GM21526 (cell line): Measurements from ENCODE around the gene SKA1.

Source experiments
- ATAC-seq: cut with Tn5 transposase; IDR thresholded peaks from one replicate; pipeline ENCODE4 v1.9.1; 2021; ENCODE audit warnings: moderate library complexity; ENCODE audit not compliant: unreplicated experiment, low FRiP score

The SKA1 gene, protein sequence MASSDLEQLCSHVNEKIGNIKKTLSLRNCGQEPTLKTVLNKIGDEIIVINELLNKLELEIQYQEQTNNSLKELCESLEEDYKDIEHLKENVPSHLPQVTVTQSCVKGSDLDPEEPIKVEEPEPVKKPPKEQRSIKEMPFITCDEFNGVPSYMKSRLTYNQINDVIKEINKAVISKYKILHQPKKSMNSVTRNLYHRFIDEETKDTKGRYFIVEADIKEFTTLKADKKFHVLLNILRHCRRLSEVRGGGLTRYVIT

DNA sequence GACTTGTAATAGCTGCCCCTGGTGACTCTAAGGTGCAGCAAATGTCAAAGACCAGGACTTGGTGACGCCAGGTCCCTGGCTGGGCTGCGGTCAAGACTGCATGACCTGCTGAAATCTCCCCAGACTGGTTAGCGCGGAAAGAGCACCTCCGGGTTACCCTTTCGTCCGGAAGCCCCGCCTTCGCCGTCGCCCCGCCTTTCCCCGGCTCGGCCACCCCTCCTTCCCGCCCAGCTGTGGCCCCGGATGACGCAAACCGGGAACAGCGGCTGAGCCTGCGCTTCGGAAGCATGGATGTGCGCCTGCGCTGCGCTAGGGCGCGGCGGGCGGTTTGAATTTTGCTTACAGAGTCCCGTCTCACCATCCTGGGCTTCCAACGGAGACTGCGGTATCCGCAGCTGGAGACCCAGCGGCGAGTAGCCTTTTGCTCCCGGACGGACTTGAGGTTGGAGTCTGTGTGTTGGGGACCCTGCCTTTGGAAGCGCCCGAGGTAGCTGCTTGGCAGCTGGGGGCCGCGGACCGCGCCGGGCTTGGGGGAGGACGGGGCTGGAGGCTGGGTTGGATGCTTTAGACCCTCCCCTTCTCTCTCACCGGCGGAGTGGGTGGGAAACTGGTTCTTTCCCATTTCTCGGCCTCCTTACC, at the start of gene SKA1:
Gene SKA1 (plus strand): TSS at position 294 of the 639 bp plus-strand sequence. CDS start 785 bp downstream, outside the sequence.
- peak; percentile 95 for ATAC-seq

DNA sequence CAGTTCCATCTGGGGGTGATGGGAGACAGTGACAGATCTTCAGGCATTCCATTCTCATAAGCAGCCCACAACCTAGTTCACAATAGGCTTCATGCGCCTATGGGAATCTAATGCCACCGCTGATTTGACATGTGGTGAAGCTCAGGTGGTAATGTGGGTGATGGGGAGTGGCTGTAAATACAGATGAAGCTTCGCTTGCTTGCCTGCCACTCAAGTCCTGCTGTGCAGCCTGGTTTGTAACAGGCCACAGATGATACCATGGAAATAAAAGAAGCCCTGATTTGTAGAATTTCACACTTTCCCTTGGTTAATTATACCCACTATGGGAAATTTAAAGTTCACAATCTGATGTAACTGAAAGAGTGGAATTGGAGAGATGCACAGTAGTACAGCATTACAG, 46.9 kb upstream of the SKA1 start:
- no peak for ATAC-seq

DNA sequence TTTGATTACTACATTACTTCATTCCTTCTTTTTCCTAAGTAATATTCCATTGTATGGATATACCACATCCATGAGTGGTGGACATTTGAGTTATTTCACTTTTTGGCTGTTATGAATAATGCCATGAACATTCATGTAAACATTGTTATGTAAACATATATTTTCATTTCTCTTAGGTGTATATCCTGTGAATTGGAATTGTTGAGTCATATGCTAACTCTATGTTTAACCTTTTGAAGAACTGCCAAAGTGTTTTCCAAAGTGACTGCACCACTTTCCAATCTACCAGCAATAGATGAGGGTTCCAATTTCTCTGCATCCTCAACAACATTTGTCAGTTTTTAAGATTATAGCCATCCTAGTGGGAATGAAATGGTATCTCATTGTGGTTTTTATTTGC, 44.7 kb upstream of the SKA1 start:
- ATAC-seq: no peak

DNA sequence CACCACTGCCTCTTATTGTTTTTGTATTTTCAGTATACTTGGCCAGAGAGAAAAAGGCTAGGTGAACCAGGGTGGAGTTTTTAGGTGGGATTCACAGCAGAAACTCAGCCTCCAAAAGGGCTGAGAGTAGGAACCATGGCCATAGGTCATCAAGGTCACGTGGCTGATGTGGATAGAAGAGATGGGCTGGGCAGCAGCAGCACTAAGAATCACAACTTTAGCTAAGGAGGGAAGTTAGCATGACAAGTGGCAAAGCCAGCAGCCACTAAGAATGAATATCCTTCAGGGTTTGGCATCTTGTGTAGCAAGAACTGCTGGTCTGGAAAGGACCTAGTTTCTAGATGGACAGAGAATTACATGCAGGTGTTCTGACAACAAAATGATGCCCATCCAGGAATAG, 43.2 kb upstream of the SKA1 start:
- ATAC-seq: no peak

DNA sequence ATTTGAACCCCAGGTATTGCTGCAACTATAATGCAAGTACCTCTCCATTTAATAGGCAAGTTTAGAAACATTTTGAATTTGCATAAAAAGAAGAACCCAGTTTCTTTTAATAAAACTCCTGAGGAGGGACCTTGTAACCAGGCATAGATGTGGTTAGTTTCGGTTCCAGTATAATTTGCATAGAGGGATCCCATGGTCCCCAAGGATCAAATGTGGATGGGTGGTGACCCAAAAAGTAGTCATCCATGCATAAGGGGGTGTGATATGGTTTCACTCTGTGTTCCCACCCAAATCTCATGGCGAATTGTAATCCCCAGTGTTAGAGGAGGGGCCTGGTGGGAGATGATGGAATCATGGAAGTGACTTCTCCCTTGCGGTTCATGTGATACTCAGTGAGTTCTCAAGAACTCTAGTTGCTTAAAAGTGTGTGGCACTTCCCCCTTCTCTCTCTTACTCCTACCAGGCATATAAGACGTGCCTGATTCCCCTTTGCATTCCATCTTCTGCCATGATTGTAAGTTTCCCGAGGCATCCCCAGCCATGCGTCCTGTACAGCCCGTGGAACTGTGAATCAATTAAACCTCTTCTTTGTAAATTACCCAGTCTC, 40.2 kb upstream of the SKA1 start:
- ATAC-seq: peak; percentile 72

DNA sequence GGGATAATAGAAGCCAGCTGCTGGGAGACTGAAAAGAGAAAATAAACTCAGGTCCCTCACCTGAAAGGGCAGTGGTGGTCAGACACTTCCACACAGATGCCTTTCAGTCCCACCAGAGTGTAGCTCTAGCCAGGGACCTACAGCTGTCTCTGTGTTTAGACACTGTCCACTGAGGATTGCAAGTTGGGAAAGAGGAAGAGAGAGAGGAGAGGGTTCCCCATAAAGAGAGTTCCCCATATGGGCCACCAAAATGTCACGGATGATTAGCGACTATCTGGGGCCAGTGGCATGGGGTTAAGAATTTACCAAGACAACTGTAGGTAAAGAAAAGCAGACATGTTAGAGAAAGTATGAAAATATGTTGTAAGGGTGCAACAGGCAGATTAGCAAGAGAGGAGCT, 36.7 kb upstream of the SKA1 start:
- no peak for ATAC-seq

DNA sequence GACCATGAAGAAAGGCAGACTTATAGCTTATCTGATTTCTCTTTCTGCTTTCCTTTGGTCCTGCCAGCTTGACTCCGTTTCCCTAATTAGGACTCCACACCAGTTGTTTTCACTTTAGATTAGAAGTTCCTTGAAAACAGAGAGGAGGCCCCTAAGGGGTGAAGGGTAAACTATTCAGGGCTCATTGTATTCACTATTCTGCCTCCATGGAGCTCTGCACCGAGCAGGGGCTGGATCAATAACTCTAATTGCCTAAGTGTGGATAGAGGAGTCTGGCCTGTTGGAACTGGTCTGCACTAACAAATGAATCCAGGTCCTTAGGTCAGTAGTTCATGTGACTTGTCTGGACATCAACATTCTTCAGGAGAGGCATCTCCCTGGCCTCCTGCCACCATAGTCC, 36.1 kb upstream of the SKA1 start:
- no peak for ATAC-seq

DNA sequence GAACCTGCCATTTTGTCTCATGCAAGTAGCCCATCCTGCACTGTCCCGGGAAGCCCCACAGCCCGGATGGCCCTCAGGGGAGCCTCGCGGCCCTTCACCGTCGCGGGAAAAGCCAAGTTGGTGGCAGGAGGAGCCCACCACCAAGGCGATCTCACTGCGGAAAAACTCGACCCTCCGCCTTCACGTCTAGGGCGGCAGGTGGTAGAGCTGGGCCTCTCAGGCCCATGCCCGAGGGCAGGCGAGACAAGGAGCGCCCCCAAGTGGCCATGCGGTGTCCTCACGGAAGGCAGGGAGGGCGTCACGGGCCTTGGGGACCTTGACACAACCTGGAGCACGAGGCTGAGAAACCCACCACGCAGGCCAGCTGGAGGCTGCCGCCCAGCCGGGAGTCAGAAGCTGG, 34.8 kb upstream of the SKA1 start:
- ATAC-seq: no peak

DNA sequence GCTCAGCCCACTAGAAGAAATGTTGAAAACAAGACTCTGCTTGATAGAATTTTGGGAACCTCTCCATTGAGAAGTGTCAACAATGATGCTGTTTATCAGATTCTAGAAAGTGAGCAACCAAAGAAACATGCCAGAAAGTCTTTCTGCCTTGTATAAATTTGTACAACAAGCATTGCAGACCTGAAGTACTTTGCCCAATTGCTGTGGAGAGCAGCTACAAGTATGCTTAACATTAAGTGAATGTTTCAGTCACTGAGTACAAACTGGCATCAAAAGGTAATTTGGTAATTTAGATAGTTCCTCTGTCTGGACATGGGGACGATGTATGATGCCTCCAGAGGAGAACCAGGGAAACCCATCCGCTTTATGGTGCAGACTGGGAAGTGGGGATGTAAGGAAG, 33.4 kb upstream of the SKA1 start:
- ATAC-seq: no peak

DNA sequence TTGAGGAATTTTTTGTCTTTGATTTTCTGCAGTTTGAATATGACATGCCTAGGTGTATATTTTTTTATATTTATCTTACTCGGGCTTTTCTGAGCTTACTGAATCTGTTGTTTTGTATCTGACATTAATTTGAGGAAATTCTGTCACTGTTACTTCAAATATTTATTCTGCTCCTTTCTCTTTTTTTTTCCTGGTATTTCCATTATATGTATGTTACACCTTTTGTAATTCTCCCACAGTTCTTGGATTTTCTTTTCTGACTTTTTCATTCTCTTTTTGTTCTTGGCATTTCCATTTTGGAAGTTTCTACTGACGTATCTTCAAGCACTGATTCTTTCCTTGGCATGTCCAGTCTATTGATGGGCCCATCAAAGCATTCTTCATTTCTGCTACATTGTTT, 24.1 kb upstream of the SKA1 start:
- no peak for ATAC-seq

DNA sequence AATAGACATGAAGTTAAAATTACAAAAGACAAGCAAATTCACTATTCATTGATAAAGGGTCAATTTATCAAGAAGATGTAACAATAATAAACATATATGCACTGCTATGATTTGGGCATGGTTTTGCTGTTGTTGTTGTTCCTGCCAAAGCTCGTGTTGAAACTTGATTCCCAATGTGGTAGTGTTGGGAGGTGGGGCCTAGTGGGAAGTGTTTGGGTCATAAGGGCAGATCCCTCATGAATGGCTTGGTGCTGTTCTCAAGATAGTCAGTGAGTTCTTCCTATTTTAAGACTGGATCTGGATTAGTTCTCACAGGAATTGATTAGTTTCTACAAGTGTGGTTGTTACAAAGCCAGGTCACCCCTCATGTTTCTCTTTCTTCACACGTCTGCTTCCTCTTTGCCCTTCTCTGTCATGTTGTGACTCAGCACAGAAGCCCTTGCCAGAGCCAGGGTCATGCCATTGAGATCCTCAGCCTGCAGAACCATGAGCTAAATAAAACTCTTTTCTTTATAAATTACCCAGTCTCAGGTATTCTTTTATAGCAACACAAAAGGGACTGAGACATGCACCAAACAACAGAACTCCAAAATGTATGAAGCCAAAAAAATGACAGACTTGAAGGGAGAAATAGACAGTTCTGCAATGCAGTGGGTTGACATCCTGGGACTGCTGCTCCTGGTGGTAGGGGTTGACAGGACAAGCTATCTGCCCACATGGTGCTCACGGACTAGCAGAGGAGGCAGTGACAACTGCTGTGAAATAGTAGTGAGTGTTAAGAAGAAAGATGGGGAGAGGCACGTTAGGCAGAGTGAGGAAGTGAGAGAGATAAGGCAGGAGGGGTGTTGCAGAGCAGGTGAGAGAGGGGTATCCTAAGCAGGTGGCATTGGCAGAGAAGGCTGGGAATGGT, 18.6 kb upstream of the SKA1 start:
- ATAC-seq: peak; percentile 76

DNA sequence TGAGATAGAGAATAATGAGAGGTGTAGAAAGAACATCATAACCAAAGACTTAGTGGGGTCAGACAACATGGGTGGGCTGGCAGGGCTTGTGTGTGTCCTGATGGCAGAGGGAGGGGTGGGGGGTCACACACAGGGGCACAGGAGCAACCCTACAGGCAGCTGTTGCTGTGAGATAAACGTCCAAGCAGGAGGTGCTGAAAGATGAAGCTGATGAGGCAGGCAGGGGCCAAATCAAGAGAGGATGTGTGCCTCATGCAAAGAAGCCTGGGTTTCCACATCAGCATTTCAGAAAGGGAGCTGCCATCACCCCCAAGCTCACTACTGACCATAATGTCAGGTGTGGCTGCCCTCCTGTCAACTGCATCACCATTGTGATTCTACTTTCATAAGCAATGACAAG, 16.0 kb upstream of the SKA1 start:
- ATAC-seq: no peak

DNA sequence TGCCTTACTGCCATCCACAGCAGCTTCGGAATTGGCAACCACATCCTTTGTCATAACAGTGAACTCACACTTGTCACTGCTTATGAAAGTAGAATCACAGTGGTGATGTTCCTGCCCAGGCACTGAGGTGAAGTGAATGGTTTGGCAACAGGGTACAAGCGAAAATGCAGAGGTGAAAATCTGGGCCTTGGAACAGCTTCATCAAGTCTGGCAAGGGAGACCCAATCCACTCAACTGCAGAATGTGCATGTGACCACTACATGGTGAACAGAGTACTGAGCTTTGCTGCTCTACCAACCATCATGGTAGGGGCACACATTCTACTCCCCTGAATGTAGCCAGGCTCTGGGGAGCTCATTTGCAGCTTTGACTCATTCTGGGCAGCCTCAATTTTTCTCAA, 15.0 kb upstream of the SKA1 start:
- no peak for ATAC-seq

DNA sequence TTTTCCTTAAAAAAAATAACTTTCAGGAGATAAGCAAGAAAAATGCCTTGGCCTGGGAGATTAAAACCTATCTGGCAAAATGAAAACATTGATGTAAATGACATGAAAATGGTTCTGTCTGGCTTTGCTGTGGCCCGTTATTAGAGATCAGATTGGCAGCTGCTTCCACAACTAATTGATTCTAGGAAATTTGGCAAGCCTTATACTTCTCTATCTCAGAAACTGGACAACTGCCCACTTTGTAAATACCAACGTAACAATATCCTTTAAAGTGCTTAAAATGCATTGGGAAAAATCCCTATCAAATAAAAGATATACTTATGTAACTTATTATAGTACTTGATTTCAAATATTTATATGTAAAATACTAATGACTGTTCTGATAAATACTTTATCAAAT, 14.2 kb upstream of the SKA1 start:
- no peak for ATAC-seq

DNA sequence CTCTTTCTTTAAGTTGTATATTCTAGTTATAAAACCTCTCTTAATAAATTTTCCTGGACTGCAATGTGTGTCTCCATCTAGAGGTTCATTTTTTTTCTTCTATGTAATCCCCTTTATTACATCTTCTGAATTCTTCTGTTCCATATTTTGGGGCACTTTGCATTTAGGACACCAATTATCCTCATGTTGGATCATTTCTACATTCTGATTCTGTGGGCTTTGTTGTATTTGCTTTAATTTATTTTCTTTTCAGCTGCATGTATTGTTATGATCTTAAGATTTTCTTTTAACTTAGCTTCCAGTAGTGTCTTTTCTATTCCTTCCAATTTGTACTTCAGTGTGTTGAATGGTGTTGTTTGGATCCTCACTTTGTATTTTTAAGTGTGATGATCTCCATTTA, 5.2 kb upstream of the SKA1 start:
- no peak for ATAC-seq

DNA sequence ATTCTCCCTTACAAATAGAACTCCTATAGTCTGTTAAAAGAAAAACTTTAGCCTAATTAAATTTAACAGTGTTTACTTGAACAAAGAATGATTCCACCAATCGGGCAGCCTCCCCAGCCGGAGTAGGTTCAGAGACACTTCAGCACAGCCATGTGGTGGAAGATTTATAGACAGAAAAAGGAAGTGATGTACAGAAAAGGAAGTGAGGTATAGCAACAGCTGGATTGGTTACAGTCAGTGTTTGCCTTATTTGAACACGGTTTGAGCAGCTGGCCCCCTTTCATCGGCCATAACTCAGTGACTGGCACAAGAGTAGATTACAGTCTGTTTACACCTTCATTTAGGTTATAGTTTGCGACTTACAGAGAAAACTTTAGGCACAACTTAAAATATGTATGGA, 2.1 kb upstream of the SKA1 start:
- ATAC-seq: no peak

DNA sequence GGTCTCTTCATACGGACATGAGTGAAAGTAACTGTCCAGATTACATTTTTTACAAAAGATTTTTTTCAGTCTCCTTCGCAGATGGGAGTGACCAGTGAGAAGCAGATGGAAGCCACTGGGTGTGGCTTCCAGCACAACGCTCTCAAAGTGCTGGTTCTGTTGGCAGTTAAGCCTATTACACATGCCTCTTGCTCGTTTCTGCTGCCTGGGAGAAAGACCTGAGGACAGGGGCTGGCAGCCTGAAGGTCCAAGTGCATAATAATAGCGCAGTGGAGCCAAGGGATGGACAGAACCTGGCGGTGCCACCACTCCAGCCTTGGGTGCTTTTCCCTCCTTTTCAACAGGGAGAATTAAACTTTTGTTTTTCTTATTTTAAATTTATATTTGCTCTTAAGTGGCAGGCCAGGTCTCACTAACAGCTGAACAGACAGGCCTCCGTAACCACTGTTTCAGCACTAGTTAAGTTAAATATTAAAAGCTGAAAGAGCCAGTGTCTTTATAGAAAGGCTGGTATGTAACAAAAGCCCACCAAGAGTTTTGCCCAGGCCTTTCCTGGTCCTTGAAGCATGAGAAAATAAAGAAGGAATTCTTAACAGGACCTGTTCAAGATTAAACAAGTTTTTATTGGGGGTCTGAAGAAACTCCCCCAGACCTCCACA, 1.2 kb upstream of the SKA1 start:
- no peak for ATAC-seq

DNA sequence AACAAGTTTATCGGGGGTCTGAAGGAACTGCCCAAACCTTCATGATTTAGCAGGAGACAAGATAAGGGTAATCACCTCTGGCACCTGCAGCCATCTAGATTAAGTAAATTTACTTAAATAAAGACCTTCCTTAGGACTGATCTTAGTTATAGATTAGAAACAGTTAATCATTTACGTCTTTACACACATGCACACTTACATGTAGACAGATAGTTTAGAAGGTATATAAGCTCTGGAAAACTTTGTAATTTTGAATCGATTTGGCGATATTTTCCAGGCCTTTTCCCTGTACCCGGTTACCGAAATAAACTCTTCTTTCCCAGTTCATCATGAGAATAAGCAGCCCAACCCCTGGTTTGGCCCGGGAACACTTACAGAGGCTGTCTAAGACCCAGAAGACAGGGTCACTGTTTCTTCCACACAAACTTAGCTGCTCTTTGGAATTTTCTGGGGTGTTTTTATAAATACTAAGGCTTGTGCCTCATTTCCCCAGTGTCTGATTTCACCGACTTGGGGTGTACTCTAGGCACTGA, 560 bp upstream of the SKA1 start:
- ATAC-seq: no peak

DNA sequence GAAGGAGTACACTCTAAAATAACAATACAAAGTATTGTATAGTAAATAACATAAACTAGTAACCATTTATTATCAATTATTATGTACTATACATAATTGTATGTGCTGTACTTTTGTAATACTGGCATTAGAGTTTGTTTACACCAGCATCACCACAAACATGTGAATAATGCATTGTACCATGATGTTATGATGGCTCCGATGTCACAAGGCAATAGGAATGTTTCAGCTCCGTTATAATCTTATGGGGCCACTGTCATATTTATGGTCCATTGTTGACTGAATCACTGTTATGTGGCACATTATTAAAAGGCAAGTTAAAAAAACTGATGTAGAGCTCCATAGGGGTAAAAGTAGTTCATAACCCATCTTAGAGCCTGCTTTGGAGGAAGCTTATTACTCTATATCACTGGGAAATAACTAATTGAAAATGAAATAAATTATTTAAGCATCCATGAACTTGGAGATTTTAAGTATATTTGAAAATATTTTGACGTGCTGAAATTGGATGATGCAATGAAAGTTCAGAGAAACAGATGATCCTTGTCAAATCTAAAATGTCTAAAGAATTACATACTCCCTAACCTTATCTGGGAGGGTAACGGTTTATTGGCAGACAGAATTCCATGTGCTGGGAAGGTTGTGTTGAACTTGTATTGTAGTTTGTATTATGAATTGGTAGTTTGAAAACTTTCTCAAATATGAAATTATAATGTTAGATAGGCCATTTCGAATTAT, 2.4 kb downstream of the SKA1 start:
- ATAC-seq: no peak

DNA sequence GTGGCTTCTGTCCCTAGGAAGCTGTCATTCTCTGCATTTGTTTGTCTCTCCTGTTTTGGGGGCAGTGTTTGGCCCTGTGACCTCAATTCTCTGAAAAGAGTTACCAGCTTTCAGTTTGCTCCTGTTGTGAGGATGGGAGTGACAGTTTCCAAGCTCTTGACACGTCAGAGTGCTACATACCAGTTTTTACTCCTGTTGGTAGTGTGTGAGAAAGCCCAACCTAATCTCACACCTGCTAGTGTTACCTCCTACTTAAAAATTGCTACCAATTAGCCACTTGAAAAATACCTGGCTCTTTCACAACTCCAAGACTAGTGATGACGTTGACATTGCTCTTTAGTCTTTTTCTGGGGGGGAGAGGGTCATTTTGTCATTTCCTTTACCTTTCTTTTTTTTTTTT, 14.1 kb downstream of the SKA1 start:
- no peak for ATAC-seq
